Pancreas (tissue), 10 donors: ENCODE data around the gene KLF12. TPM values are rescaled to one million over a fixed set of nuclear protein-coding genes. Genes with fewer than 3 reads are reported as not detected.

Source experiments
- ATAC-seq, 4 donors: fragments of 200-7000 bp; cut with Tn5 transposase; one replicate each; pipeline versions ENCODE4 v1.8.0 to v1.9.1; 2020; ENCODE audit warnings: mild to moderate bottlenecking in 4 of 4, moderate library complexity in 4 of 4
- DNase-seq, 6 donors: peaks; one replicate each; pipeline ENCODE4 v3.0.0-alpha.2; 2020
- FAIRE-seq: peaks from 2 replicates; lab custom pipeline; 2012; peaks lifted over from hg19 to GRCh38; lab: Jason Lieb, UNC
- H3K27ac ChIP-seq, 4 donors: fragments of 200-600 bp; sonication (generic); 1 replicate in 3 of 4; 2 replicates in 1 of 4; pipeline versions ENCODE4 v1.5.0 to v1.8.0; 2020
- H3K27me3 ChIP-seq, 4 donors: fragments of 200-600 bp; one replicate each; pipeline ENCODE4 v1.8.0; 2021
- H3K36me3 ChIP-seq, 3 donors: fragments of 200-600 bp; sonication (generic) in 1 of 3; one replicate each; pipeline versions ENCODE4 v1.5.0 to v1.8.0; 2020 to 2021
- H3K4me1 ChIP-seq, 3 donors: fragments of 200-600 bp; one replicate each; pipeline ENCODE4 v1.8.0; 2021
- H3K4me3 ChIP-seq, 4 donors: fragments of 200-600 bp; sonication (generic) in 2 of 4; one replicate each; pipeline versions ENCODE4 v1.5.0 to v1.8.0; 2020 to 2021
- H3K9me3 ChIP-seq, 4 donors: fragments of 200-600 bp; one replicate each; pipeline ENCODE4 v1.8.0; 2021
- CTCF ChIP-seq, 4 donors: fragments of 200-600 bp; sonication (generic) in 3 of 4; IDR thresholded peaks; one replicate each; pipeline versions ENCODE4 v1.5.0 to v1.8.0; 2021; ENCODE audit warnings: antibody characterized with exemption in 4 of 4
- WGBS, 2 donors: extraction: QIAGEN DNeasy Blood & Tissue Kit; methylation state at CpG; one replicate each; pipeline ENCODE4 v1.1.7; 2013; 5-methylcytosine and 5-hydroxymethylcytosine counted together
- intact Hi-C, 3 donors: fragments of 100-400 bp; cut with DNase I; formaldehyde crosslinking; loops; one replicate each; pipeline versions ENCODE4 v1.11.1 to v1.14.2; 2022
- polyA plus RNA-seq, 2 donors: library from polyadenylated mRNA; stranded (reverse); fragments of 200-250 nt; gene quantifications; one replicate each; pipeline ENCODE4 v1.2.3, GENCODE V29; 2013
- total RNA-seq, 6 donors: library from RNA; stranded (reverse); fragmentation: NEBNext Ultra II Directional in 4 of 6; extraction: Animal tissue kit (Norgen Biotek cat#: 25700) in 4 of 6; gene quantifications; one replicate each; pipeline versions ENCODE4 v1.2.1 to v1.2.4, GENCODE V29; 2021 to 2023
- donor health status: healthy with polysubstance abuse.
- donor health status: DM: no; HTN: no; CAD: no; lungs with moderate emphysema.
- donor health status: DM: no; HTN: no; CAD: no.
- donor health status: control.
- donor health status: control.
- donor health status: Bipolar disorder and iron deficiency.
- donor health status: DM: yes; HTN: yes; CAD: no.
- donor health status: DM: no; HTN: no; CAD: no.
- donor health status: DM: no; HTN: no; CAD: no.
- donor health status: DM: yes; HTN: yes; CAD: no.

The KLF12 gene
- total and polyA plus RNA-seq, 8 donors, result 0.46 to 5.2 (median 1.4) TPM

- FAIRE-seq (no peak), DNase-seq (no peak), ATAC-seq (no peak)
- Histone ChIP-seq H3K4me1 (no peaks in the 10 kb centered on the region), H3K9me3 (no peaks in the 10 kb centered on the region), H3K27ac (no peak overlapping the region), H3K4me3 (no peak overlapping the region), H3K36me3 (no peaks in the 10 kb centered on the region), H3K27me3 (no peaks in the 10 kb centered on the region)
- no peak for TF ChIP-seq CTCF (IDR thresholded peaks at IDR 0.05)
- intact Hi-C loops, result no loop called here
- WGBS, 2 donors, result 66 to 81% methylated on average over 4 of the region's 4 CpGs
Observed at GRCh38 chr13:74090869-74091605, 43.2 kb downstream of the KLF12 start.

- Histone ChIP-seq H3K4me1 (no peaks in the 10 kb centered on the region), H3K36me3 (no peaks in the 10 kb centered on the region), H3K4me3 (no peak overlapping the region), H3K27ac (no peak overlapping the region), H3K27me3 (no peaks in the 10 kb centered on the region), H3K9me3 (no peaks in the 10 kb centered on the region)
- FAIRE-seq, result no peak
- no peak for DNase-seq
- intact Hi-C loops, result no loop called here
- no peak for ATAC-seq
- TF ChIP-seq CTCF (IDR thresholded peaks at IDR 0.05), result no peak
- whole genome bisulfite sequencing, 2 donors, result 84 to 94% methylated on average over 3 of the region's 3 CpGs
Observed at GRCh38 chr13:74090397-74090796, 43.8 kb downstream of the KLF12 start.

- H3K4me3 ChIP-seq, result no peak overlapping the region
- H3K4me1 ChIP-seq, result no peaks in the 10 kb centered on the region
- H3K27ac ChIP-seq, result no peak overlapping the region
- TF ChIP-seq CTCF (IDR thresholded peaks at IDR 0.05), result no peak
- 38% methylated on average over 3 of the region's 3 CpGs for WGBS, 2 donors
- intact Hi-C loops, result no loop called here
- H3K27me3 ChIP-seq, result no peaks in the 10 kb centered on the region
- ATAC-seq (no peak), DNase-seq (no peak), FAIRE-seq (no peak)
- H3K9me3 ChIP-seq, result no peaks in the 10 kb centered on the region
- no peaks in the 10 kb centered on the region for H3K36me3 ChIP-seq
Observed at GRCh38 chr13:74087357-74087756, 46.8 kb downstream of the KLF12 start.
